SHP77 (cell line): ENCODE measurements around the gene SNAPC5.
"Not testable (repeated sequence)": the region's sequence is repeated elsewhere in the genome, so short reads cannot be mapped to it uniquely, and the experiment has no call there.

Experiments used
- DNase-seq, 2 experiments: peaks; one replicate each; lab custom pipeline; 2025; lab: John Stamatoyannopoulos, UW

Gene SNAPC5, protein sequence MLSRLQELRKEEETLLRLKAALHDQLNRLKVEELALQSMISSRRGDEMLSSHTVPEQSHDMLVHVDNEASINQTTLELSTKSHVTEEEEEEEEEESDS

DNA sequence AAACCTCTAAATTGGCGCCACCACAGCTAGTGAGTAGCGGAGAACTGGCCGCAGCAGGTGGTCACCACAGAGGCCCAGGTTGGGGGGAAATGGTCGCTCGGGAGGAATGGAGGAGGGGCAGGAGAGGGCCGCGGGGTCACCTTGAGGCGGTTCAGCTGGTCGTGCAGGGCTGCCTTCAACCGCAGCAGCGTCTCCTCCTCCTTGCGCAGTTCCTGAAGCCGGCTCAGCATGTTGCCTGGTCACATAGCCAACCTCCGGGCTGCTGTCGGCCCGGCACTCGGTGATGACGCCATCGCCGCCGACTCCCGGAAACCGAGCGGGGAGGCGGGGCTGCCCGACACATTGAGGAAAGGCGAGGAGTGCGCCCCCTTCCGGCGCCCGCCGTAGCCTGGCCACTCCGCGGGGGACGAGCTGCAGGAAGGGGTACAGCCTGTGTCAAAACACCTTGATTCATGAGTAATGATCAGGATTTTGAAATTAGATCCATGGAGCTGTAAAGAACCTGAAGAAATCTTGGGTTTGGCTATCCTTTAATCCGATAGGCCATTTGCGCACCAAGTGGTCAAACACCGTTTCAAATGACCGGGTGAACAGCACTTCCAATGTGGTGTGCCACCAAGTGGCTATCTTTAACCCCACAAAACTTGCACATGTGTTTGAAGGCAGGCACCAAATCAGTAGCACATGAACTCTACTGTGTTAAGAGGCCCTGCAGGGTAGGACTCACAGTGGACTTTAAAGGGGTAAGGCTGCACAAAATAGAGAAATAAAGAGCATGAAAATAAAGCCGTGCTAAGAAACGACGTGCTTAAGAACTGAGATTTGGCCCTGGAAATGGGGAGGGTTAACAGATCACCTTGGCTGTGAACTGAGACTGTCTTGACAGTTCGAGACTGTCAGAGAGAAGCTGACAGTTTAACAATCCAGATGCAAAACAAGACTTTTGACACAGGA, at the start of gene SNAPC5:
TSS of gene SNAPC5 (minus strand) at position 261 of the 954 bp plus-strand sequence. CDS start at position 230, 31 bp downstream.
- DNase-seq = peak; percentile 93 to 97

DNA sequence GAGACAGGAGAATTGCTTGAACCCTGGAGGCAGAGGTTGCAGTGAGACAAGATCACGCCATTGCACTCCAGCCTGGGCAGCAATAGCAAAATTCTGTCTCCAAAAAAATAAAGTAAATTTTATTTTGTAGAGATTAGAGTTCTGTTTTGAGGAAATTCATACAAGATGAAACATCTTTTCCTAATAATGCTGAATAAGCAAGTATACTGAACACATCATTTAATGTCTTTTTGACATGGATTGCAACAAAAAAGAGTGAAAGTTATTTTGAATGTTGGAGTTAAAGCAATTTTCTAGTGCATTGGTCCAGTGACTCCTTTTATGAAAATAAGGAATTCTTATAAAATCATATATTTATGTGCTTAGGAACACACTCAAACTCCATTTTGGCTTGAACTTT, 47.7 kb upstream of the SNAPC5 start:
- no peak for DNase-seq

DNA sequence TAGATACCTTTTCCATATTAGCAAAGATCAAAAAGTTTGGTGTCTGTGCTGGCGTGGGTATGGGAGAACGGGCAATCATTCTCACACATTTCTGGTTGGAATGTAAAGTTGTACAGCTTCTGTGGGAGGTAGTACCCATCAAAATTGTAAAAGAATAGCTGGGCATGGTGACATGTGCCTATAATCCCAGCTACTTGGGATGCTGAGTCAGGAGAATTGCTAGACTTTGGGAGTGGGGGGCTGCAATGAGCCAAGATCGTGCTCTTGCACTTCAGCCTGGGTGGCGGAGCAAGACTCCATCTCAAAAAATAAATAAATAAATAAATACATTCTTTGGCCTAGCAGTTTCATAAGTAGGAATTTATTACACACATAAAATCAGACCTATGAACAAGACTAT, 45.3 kb upstream of the SNAPC5 start:
- no peak for DNase-seq

DNA sequence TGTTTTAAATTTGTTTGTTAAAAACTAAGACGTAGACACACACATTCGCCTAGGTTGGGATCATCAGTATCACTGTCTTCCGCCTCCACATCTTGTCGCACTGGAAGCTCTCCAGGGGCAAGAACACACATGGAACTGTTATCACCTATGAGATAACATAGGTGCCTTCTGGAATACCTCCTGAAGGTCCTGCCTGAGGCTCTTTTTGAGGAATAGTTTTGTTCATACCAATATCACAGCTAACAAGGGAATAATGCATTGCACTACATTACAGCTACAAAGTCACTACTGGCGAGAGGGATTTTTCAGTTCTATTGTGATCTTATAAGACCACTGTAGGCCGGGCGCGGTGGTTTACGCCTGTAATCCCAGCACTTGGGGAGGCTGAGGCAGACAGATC, 37.5 kb upstream of the SNAPC5 start:
- DNase-seq = no peak

DNA sequence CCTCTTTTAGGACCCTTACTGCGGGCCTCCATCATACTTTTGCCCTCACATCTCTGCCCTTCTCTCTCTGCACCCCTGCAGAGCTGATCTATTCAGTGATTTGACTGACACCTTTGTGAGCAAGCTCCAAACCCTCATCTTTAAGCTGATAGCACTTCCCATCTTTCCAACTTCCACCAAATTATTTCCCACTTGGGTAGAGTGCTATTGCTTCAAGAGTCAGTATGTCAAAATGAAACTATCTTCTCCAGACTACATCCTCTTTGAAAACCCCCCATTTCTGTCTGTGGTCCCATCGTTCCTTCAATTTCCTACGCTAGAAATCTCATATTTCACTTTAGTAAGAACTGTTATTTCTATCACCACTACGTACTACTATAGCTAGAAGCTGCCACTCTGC, 27.3 kb upstream of the SNAPC5 start:
- no peak for DNase-seq

DNA sequence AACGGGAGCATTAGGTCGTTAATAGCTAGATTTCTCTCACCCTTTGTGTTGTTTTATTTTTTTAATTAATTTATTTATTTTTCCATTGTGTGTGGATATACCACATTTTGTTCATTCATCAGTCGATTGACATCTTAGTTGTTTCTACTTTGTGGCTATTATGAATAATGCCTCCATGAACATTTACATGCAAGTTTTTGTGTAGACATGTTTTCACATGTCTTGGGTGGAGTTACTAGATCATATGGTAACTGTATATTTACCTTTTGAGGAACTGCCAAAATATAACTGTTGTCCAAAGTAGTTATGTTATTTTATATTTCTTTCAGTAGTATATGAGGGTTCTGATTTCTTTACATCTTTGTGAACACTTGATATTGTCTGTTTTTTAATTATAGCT, 26.4 kb upstream of the SNAPC5 start:
- no peak for DNase-seq

DNA sequence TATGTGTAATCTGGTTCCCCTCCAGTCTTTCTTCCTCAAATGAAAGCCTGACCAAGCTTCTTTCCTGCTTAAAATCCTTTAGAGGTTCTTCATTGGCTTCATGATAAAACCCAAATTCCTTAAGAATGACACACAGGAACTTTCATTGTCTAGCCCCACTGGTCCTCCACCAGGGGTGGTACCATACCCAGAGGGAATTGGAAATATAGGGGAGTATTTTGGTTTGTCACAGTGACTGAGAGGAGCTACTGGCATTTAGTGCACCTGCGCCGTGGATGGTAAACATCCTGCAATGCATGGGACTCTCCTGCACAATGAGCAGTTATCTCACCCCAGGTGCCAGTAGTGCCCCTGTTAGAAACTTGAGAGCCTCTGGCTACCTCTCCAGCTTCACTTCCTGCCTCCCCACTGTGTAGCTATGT, 18.4 kb upstream of the SNAPC5 start:
- no peak for DNase-seq

DNA sequence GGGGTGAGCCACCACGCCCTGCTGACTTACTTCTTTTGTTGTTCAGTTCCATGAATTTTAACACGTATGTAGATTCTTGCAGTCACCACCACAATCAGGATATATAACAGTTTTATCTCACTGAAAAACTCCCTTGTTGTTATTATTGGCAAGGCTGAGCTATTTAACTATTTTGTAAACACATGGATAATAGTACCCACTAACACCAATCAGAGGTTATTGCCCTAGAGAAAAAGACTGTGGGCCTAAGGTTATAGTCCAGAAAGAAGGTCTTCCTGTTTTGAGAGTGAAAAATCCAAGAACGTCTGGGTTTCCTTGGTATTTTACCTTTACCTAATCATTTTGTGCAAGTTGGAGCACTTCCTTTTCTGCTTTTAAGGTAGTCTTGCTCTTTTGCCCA, 17.0 kb upstream of the SNAPC5 start:
- DNase-seq = no peak

DNA sequence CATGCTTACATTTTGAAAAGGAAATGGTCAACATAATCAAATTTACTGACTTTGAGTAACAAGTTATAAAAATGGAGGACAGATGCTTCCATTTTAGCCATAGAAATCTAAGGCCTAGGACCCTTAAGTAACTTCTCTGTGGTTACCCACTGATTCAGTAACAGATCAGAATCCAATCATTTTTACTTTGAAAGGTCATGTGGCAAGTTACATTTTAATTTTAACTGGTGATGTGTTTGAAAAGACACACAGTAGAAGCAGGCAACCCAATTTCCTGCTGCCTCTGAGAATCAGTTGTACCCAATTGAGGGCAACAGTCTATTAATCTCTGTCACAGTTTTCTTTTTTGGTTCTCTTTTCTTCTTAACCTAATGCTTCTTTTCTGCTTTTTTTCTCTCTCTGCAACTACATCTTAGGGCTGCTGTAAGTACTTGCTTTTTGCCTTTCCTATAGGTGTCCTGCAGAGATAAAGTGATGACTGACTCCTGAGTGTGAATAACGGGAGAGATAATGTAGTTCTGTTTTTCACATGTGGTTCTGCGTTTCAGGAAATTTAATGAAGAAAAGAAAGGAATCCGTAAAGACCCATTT, 10.8 kb upstream of the SNAPC5 start:
- DNase-seq = no peak

DNA sequence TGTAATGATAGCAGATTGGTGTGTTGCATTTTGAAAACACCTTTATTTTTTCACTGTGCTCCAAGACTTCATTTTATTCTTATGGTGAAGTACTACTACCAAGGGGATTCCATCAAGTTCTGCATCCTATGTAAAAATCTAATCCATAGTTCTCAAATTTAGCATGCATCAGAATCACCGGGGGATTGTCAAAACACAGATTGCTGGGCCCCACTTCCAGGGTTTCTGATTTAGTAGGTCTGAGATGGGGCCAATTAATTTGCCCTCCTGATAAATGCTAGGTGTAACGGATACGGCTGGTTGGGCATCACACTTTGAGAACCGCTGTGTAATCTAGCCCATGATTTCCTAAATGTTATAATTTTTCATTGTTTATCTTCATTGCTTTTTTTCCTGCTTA, 8.3 kb upstream of the SNAPC5 start:
- DNase-seq = no peak

DNA sequence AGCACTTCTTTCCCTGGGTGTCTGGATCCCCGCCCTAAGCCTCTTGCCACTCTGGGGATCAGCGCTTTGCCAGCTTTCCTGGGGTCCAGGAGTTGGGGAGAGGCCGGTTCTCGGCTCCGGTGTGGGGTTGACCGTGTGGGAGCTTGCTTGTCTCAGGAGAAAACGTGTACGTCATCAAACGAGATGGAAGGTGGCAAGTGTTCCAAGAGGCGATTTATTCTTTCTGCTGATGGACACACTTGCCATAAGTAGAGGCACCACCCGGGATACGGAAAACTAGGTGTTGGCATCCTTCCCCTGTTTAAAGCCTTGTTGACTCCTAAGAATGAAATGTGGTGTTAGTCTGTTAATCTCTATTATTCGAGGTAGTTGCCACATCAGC, 7.9 kb upstream of the SNAPC5 start:
- peak; percentile 62 to 68 for DNase-seq

DNA sequence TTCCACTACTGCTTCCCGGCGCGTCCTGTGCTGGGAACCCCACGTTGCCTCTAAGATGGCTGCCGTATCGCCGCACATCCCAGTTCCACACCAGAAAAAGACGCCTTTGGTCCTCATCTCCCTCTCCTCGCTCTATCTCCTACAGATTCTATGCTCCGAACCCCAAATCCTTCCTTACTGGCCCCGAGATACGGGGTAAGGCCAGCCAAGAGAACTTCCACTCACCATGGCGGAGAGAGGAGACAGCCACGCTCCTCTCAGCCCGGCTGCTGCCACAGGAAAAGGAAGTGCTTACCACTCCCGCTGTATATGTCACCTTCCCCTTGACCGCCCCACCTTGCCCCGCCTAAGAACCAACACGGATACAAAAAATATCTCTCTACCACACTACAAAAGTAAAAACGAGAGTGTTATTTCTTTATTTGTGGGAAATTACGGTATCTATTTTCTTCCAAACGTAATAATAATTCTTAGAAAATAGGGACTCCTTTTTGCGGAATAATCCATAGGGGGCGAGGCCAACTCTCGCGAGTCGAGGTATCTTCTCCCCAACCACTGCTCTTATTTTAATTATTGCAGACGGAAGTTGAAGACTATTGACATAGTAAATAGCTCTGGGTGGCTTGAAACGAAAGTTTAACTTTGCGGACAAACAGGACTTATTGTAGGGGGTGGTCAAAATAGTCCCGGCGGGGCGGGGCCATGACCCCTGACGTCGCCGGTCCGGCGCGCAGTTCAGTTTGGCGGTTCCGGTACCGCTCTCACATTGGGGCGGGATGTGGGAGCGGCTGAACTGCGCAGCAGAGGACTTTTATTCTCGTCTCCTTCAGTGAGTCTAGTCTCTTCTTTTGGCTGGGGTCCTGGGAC, 7.2 kb upstream of the SNAPC5 start, which contains the start of the genes RPL4 and ZWILCH:
TSS of gene RPL4 (minus strand) at position 293 of the 867 bp plus-strand sequence. CDS start at position 228, 65 bp downstream.
TSS of gene ZWILCH (plus strand) at position 764 of the 867 bp plus-strand sequence. CDS start at position 777, 13 bp downstream.
- DNase-seq = peak; percentile 75 to 82

DNA sequence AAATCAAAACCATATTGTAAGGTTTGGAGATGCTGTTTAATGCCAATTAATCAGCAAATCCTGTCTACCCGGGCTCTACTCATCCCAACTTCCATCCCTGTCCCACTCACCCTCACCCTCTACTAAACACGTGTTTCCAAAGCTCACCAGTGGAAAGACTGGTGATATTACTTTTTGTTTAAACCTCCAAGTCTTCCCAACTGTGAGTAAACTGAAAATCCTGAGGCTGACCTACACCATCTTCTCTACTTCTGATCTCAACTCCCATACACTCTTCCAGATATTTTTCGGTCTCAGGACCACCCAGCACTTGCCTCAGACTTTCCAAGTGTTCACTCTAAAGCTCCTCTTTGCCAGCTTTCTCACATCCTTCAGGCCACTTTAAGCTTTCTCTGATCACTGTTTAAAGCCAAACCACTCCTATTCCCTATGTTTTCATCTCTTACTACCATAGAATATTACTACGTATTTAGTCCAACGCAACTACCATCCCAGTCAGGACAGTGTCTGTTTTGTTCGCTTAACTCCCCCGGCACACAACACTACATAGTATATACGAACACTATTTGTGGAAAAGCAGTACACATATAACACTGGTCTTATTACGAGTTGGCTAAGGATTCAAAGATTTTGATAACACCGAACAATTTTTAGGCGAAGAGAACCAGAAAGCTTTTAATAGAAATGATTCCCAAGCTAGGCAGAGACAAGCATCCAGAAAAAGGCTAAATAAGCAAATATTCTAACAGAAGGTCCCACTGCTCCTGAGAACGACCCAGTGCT, 6.4 kb upstream of the SNAPC5 start:
- DNase-seq = no peak

DNA sequence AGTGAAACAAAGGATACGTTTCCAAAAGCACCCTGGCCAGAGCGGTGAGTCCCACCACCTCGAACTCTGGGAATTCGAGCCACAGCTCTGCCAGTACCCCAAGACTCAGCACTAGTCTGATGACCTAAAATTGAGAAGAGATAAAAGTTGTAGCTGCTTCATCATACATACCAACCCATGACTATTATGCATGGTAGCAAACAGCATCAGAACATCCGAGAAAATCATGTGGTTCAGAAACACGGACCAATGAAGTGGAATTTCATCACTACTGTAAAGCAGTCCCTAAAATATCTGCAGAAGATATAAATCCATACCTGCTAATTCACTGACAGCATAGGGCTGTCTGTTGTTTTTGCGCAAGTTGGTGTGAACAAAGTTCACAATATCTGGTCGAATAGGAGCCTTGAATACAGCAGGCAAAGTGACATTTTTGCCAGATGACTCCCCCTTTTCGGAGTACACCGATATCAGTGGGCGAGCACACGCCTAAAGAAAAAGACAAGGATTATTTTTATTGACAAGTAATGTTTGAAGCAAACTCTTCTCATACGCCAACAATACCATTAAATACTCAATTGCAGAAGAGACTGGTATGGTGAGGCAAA, 5.6 kb upstream of the SNAPC5 start:
- DNase-seq = not testable (repeated sequence)

DNA sequence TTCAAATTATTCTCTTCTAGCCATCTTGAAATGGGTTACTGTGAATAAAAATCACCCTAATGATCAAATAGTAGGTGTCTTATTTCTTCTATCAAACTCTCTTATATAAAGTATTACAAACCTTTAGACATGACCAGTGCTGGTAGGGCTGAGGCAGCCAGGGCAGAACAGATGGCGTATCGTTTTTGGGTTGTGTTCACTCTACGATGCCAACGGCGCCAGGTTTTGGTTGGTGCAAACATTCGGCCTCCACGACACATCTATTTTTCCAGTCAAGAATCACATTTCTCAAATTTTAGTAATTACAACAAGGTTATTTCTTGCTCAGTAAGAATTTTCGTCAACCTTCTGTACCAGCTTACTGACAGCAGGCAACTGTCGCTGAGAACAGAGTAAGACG, 4.9 kb upstream of the SNAPC5 start:
- DNase-seq = no peak

DNA sequence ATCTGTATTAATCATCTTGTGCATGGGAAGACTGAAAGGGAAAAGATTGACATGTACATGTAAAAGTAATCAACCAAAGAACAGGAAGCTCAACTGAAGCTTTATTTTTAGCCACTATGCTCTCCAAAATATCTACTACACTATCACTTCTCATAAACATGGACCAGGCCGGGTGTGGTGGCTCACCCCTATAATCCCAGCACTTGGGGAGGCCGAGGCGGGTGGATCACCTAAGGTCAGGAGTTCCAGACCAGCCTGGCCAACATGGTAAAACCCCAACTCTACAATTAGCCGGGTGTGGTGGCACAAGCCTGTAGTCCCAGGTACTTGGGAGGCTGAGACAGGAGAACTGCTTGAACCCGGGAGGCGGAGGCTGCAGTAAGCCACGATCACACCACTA, 2.8 kb upstream of the SNAPC5 start:
- DNase-seq = not testable (repeated sequence)

DNA sequence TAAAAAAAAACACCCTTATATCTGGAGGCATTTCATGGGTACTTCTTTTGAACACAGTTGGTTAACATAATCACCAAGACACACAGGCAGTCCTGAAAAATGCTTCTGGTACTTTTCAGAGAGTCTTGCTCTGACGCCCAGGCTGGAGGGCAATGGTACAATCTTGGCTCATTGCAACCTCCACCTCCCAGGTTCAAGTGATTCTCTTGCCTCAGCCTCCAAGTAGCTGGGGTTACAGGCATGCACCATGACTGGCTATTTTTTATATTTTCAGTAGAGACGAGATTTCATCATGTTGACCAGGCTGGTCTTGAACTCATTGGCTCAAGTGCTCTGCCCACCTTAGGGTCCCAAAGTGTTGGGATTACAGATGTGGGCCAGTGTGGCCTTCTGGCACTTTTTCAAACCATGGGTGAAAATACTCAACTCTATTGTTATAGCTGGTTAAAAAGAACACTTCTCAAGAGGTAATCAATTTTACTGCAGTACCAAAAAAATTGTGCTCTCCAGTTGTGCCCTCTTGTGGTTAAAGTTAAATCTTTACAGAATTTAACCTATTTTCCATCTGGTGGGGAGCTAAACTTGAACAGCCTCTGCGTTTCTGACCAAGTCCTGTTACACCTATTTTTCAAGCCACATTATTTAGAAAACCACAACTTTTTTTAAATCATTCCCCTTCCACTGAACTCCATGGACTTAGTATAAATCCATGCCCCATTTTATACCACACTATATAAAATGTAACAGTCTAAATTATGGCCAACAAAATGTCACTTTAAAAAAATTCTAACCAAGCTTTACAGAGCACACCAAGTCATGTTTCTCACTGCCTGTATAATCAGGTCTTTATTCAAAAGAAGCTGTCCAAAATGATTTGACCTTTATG, 1.2 kb upstream of the SNAPC5 start:
- DNase-seq = no peak

DNA sequence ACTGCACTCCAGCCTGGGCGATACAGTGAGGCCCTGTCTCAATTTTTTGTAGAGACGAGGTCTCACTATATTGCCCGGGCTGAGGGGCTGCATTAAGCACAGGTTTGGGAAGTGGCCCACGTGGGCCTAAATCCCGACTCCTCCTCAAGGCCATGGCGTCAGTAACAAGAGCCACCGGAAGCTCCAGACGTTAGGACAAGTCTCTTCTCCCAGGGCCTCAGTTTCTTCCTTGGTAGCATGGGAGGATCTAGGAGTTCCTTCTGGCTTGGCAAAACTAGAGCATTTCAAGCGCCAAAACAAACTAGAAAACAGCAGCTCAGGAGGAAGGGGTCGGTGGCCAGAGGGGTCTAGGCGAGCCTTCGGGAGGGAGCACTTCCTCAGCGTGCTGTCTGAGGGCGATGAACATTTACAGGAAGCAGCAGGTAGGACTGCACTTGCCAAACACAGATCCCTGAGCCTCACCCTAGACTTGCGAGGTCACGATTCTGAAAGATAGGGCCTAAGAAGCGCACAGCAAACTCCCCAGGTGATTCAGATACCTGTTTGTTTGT, 536 bp downstream of the SNAPC5 start:
- DNase-seq = peak in 1 of 2 experiments; percentile 43

DNA sequence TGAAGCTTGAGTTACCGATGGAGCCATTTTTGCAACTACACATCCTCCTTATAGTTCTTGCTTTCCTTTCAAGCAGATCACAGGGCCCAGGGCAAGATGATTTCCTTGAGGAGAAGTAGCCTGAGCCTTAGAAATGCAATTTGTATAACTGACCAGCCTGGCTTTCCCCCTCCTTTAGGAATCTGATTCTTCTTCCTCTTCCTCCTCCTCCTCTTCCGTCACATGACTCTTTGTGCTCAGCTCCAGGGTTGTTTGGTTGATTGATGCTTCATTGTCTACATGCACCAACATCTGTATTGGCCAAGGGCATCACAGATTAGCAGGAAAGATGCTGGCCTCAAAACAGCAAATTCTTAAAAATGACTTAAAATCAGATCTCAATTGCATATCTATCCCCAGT, 3.3 kb downstream of the SNAPC5 start:
- DNase-seq = no peak
